Gastrocnemius medialis (tissue), 4 donors: ENCODE data around the gene TIA1.

Experiments used
- POLR2A ChIP-seq, 2 donors: fragments of 450-650 bp; IDR thresholded peaks; one replicate each; pipeline ENCODE4 v1.6.1; 2017; ENCODE audit warnings: antibody characterized with exemption in 2 of 2, mild to moderate bottlenecking in 2 of 2, moderate library complexity in 2 of 2
- TF ChIP-seq, protein P1 (sequence below), 5 experiments: fragments of 450-650 bp in 3 of 5; fragments of 200-600 bp in 2 of 5; sonication (generic) in 2 of 5; IDR thresholded peaks in 4 of 5; conservative IDR thresholded peaks in 1 of 5; 1 replicate in 4 of 5; 2 replicates in 1 of 5; pipeline ENCODE4 v1.5.1; 2016 to 2019; ENCODE audit warnings: antibody characterized with exemption in 5 of 5, mild to moderate bottlenecking in 3 of 5, moderate library complexity in 3 of 5

DNA sequence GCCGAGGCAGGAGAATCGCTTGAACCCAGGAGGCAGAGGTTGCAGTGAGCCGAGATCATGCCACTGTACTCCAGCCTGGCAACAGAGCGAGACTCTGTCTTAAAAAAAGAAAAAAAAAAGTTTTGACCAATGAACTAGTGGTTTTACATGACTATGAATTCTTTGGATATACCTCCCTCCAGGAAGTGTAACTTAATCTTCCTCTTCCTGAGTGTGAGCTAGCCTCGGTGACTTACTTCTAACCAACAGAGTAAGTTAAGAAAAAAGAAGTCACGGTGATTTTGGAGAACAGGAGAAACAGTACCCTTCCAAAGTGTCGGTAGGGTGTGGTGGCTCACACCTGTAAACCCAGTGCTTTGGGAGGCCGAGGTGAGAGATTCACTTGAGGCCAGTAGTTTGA lies 7.1 kb downstream of the TIA1 start:
- TF ChIP-seq, protein P1, sequence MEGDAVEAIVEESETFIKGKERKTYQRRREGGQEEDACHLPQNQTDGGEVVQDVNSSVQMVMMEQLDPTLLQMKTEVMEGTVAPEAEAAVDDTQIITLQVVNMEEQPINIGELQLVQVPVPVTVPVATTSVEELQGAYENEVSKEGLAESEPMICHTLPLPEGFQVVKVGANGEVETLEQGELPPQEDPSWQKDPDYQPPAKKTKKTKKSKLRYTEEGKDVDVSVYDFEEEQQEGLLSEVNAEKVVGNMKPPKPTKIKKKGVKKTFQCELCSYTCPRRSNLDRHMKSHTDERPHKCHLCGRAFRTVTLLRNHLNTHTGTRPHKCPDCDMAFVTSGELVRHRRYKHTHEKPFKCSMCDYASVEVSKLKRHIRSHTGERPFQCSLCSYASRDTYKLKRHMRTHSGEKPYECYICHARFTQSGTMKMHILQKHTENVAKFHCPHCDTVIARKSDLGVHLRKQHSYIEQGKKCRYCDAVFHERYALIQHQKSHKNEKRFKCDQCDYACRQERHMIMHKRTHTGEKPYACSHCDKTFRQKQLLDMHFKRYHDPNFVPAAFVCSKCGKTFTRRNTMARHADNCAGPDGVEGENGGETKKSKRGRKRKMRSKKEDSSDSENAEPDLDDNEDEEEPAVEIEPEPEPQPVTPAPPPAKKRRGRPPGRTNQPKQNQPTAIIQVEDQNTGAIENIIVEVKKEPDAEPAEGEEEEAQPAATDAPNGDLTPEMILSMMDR (IDR thresholded peaks at IDR 0.05 in 4 of 5, conservative IDR thresholded peaks at IDR 0.05 in 1 of 5), result no peak
- no peak for TF ChIP-seq POLR2A (IDR thresholded peaks at IDR 0.05)
